GM12878 (cell line): ENCODE data around the gene VCL. TPM values are rescaled to one million over a fixed set of nuclear protein-coding genes. Genes with fewer than 3 reads are reported as not detected.

Experiments used
- BCL3 ChIP-seq: IDR thresholded peaks from 2 replicates; pipeline ENCODE4 v1.6.1; 2011; ENCODE audit warnings: borderline replicate concordance, low read depth, mild to moderate bottlenecking, moderate library complexity, low read length; ENCODE audit not compliant: insufficient read depth, poor library complexity, severe bottlenecking
- BRCA1 ChIP-seq: IDR thresholded peaks from 2 replicates; pipeline ENCODE4 v1.6.1; 2011; ENCODE audit warnings: low read depth, low read length, improper control_type of control experiment
- CEBPZ ChIP-seq: fragments of 150-350 bp; IDR thresholded peaks from 2 replicates; pipeline ENCODE4 v1.6.1; 2016; ENCODE audit warnings: low read depth, low read length
- EGR1 ChIP-seq, 2 experiments: IDR thresholded peaks; 1 replicate in 1 of 2; 2 replicates in 1 of 2; pipeline ENCODE4 v1.6.1; 2011 to 2012; ENCODE audit warnings: low read depth in 2 of 2, low read length in 2 of 2, borderline replicate concordance in 1 of 2, mild to moderate bottlenecking in 1 of 2, moderate library complexity in 1 of 2
- ESRRA ChIP-seq: IDR thresholded peaks from 2 replicates; pipeline ENCODE4 v1.6.1; 2012; ENCODE audit warnings: mild to moderate bottlenecking, low read length, improper control_type of control experiment
- FOS ChIP-seq: IDR thresholded peaks from 3 replicates; pipeline ENCODE4 v1.6.1; 2011; ENCODE audit warnings: borderline replicate concordance; ENCODE audit not compliant: insufficient read length; ENCODE audit errors: extremely low read depth
- GATAD2B ChIP-seq: fragments of 450-650 bp; conservative IDR thresholded peaks from 2 replicates; pipeline ENCODE4 v1.6.1; 2017; ENCODE audit warnings: low read depth, mild to moderate bottlenecking, moderate library complexity
- HCFC1 ChIP-seq: fragments of 150-350 bp; IDR thresholded peaks from 2 replicates; pipeline ENCODE4 v1.6.1; 2014; ENCODE audit warnings: low read length
- KLF5 ChIP-seq: fragments of 450-650 bp; IDR thresholded peaks from 2 replicates; pipeline ENCODE4 v1.6.1; 2014; ENCODE audit warnings: mild to moderate bottlenecking; ENCODE audit not compliant: partially characterized antibody
- LARP7 ChIP-seq: fragments of 450-650 bp; IDR thresholded peaks from 2 replicates; pipeline ENCODE4 v1.6.1; 2017; ENCODE audit warnings: mild to moderate bottlenecking
- NFYB ChIP-seq: IDR thresholded peaks from 2 replicates; pipeline ENCODE4 v1.6.1; 2011; ENCODE audit warnings: low read depth, mild to moderate bottlenecking, low read length, improper control_type of control experiment, moderate library complexity; ENCODE audit not compliant: insufficient read depth
- NR2C2 ChIP-seq: IDR thresholded peaks from 2 replicates; pipeline ENCODE4 v1.6.1; 2011; ENCODE audit warnings: borderline replicate concordance, low read depth; ENCODE audit not compliant: control insufficient read depth, insufficient read length
- RFX5 ChIP-seq: IDR thresholded peaks from 2 replicates; pipeline ENCODE4 v1.6.1; 2011; ENCODE audit warnings: low read depth, low read length, improper control_type of control experiment
- SMAD1 ChIP-seq: fragments of 450-650 bp; IDR thresholded peaks from 2 replicates; pipeline ENCODE4 v1.6.1; 2018; ENCODE audit warnings: mild to moderate bottlenecking, low read depth; ENCODE audit not compliant: partially characterized antibody
- TBL1XR1 ChIP-seq: IDR thresholded peaks from 2 replicates; pipeline ENCODE4 v1.6.1; 2012; ENCODE audit warnings: low read depth, low read length, improper control_type of control experiment
- TCF12 ChIP-seq: IDR thresholded peaks from 2 replicates; pipeline ENCODE4 v1.6.1; 2011; ENCODE audit warnings: low read depth, mild to moderate bottlenecking, low read length
- WRNIP1 ChIP-seq: IDR thresholded peaks from 2 replicates; pipeline ENCODE4 v1.6.1; 2011; ENCODE audit warnings: low read depth, low read length, improper control_type of control experiment, borderline replicate concordance
- polyA plus RNA-seq, 11 experiments: library from polyadenylated mRNA; depleted of rRNA in 4 of 11; unstranded in 6 of 11; stranded (reverse) in 5 of 11; fragments of >200 nt; fragmentation: Nextera tagmentation in 4 of 11; fragmentation: Illumina TruSeq in 1 of 11; extraction: Ambion mirVana in 4 of 11; extraction: Trizol in 1 of 11; gene quantifications; 1 replicate in 1 of 11; 2 replicates in 10 of 11; pipeline versions ENCODE4 v1.2.1 to v1.2.3, GENCODE V29; 2011 to 2016; ENCODE audit warnings: inconsistent platforms in 2 of 11, missing spikeins in 2 of 11, low read depth in 1 of 11
- total RNA-seq, 4 experiments: library from RNA; depleted of rRNA in 3 of 4; stranded (reverse); fragments of >200 nt in 3 of 4; fragmentation: Illumina TruSeq in 1 of 4; extraction: Trizol in 1 of 4; gene quantifications; 2 replicates each; pipeline versions ENCODE4 v1.2.1 to v1.2.3, GENCODE V29; 2013 to 2021
- TF ChIP-seq, protein P1 (sequence below): fragments of 450-650 bp; formaldehyde crosslinking; IDR thresholded peaks from 2 replicates; pipeline ENCODE4 v1.4.0; 2022; ENCODE audit warnings: mild to moderate bottlenecking, moderate library complexity
- TF ChIP-seq, protein P2 (sequence below): fragments of 450-650 bp; IDR thresholded peaks from 2 replicates; pipeline ENCODE4 v1.6.1; 2014; ENCODE audit warnings: mild to moderate bottlenecking
- TF ChIP-seq, protein P3 (sequence below): IDR thresholded peaks from 2 replicates; pipeline ENCODE4 v1.6.1; 2011; ENCODE audit warnings: low read depth, low read length, improper control_type of control experiment, borderline replicate concordance

The VCL gene
- total and polyA plus RNA-seq, 10 of the 15 experiments (the other 5 are each of a cell fraction or from before 2014, with no cell fraction given): 6.7 to 54.6 (median 24.3) TPM

DNA sequence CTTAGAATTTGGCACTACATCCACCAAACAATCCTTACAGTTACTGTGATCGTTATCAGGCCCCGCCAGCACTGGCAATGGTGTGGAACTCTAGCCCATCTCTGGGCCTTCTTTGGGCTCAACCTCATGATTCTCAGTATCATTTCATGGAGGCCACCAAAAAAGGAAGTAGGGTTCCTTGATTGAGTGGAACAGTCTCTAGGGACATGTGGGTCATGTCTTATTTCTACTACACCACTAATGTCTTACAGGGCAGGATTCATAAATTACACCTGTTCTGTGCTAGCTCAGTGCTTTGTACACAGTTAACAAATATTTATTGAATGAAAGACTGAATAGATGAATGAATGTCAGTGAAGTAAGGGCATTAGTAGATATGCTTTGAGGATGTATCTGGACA is 98.9 kb downstream of the VCL start (continued):
- no peak for TF ChIP-seq EGR1 (IDR thresholded peaks at IDR 0.05; ENCODE audit: borderline replicate concordance in 1 of 2, low read depth in 2 of 2, low read length in 2 of 2)
- no peak for TF ChIP-seq HCFC1
- TF ChIP-seq, protein P1, sequence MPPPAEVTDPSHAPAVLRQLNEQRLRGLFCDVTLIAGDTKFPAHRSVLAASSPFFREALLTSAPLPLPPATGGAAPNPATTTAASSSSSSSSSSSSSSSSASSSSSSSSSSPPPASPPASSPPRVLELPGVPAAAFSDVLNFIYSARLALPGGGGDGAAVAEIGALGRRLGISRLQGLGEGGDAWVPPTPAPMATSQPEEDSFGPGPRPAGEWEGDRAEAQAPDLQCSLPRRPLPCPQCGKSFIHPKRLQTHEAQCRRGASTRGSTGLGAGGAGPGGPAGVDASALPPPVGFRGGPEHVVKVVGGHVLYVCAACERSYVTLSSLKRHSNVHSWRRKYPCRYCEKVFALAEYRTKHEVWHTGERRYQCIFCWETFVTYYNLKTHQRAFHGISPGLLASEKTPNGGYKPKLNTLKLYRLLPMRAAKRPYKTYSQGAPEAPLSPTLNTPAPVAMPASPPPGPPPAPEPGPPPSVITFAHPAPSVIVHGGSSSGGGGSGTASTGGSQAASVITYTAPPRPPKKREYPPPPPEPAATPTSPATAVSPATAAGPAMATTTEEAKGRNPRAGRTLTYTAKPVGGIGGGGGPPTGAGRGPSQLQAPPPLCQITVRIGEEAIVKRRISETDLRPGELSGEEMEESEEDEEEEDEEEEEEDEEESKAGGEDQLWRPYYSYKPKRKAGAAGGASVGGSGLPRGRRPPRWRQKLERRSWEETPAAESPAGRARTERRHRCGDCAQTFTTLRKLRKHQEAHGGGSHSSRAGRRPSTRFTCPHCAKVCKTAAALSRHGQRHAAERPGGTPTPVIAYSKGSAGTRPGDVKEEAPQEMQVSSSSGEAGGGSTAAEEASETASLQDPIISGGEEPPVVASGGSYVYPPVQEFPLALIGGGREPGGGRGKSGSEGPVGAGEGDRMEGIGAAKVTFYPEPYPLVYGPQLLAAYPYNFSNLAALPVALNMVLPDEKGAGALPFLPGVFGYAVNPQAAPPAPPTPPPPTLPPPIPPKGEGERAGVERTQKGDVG (CRISPR knock-in tag): no peak
- no peak for TF ChIP-seq RFX5
- TF ChIP-seq LARP7: no peak
- no peak for TF ChIP-seq WRNIP1
- no peak for TF ChIP-seq NFYB
- TF ChIP-seq BCL3: no peak
- TF ChIP-seq TBL1XR1: 0 out of 2 replicates have a peak, but pooled peaks have one; percentile 28
- no peak for TF ChIP-seq KLF5
- no peak for TF ChIP-seq BRCA1
- TF ChIP-seq, protein P2, sequence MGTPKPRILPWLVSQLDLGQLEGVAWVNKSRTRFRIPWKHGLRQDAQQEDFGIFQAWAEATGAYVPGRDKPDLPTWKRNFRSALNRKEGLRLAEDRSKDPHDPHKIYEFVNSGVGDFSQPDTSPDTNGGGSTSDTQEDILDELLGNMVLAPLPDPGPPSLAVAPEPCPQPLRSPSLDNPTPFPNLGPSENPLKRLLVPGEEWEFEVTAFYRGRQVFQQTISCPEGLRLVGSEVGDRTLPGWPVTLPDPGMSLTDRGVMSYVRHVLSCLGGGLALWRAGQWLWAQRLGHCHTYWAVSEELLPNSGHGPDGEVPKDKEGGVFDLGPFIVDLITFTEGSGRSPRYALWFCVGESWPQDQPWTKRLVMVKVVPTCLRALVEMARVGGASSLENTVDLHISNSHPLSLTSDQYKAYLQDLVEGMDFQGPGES: no peak
- TF ChIP-seq SMAD1: no peak
- no peak for TF ChIP-seq FOS
- TF ChIP-seq GATAD2B: no peak
- TF ChIP-seq TCF12: 0 out of 2 replicates have a peak, but pooled peaks have one; percentile 15
- TF ChIP-seq, protein P3, sequence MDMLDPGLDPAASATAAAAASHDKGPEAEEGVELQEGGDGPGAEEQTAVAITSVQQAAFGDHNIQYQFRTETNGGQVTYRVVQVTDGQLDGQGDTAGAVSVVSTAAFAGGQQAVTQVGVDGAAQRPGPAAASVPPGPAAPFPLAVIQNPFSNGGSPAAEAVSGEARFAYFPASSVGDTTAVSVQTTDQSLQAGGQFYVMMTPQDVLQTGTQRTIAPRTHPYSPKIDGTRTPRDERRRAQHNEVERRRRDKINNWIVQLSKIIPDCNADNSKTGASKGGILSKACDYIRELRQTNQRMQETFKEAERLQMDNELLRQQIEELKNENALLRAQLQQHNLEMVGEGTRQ: no peak
- no peak for TF ChIP-seq ESRRA
- no peak for TF ChIP-seq NR2C2
- TF ChIP-seq CEBPZ: no peak
